Measurements from ENCODE around the gene BCL2. TPM values are rescaled to one million over a fixed set of nuclear protein-coding genes. Genes with fewer than 3 reads are reported as not detected.

BCL2 gene
- total and polyA plus RNA-seq, 7 donors = 2.8 to 25.7 (median 11.3) TPM

- H3K9me3 ChIP-seq = no peaks in the 10 kb centered on the region
- H3K27ac ChIP-seq = peak overlapping the region in 2 of 4 donors; percentile 49 to 70
- intact Hi-C loops (cut with DNase I) = loop anchor here (5.0 kb wide), 2 partner anchors 39 to 51 kb away; no protein-coding TSS in a partner anchor
- DNase-seq = no peak
- no peak overlapping the region for H3K4me3 ChIP-seq
- H3K4me1 ChIP-seq = peaks cover 0 to 65% (median 54%) of the 10 kb centered on the region in 4 donors
- 37 to 73% methylated on average over 2 of the region's 2 CpGs for WGBS, 2 donors
- no peaks in the 10 kb centered on the region for H3K36me3 ChIP-seq
- TF ChIP-seq POLR2AphosphoS5 (IDR thresholded peaks at IDR 0.05) = peak; percentile 61 to 79 (median 70)
- no peak for TF ChIP-seq POLR2A (IDR thresholded peaks at IDR 0.05)
- TF ChIP-seq CTCF (IDR thresholded peaks at IDR 0.05) = no peak
- peak; percentile 9 to 47 (median 24) for TF ChIP-seq EP300 (IDR thresholded peaks at IDR 0.05)
- H3K27me3 ChIP-seq = no peaks in the 10 kb centered on the region
These were observed 133.6 kb downstream of the BCL2 start for GRCh38 chr18:63185984-63186383.

GRCh38 chr18:63183952-63184770, 135.4 kb downstream of the BCL2 start:
- H3K27ac ChIP-seq = peak overlapping the region in 1 of 4 donors; percentile 53
- no peaks in the 10 kb centered on the region for H3K9me3 ChIP-seq
- no peak for DNase-seq
- H3K36me3 ChIP-seq = no peaks in the 10 kb centered on the region
- H3K4me1 ChIP-seq = peaks cover 0 to 71% (median 61%) of the 10 kb centered on the region in 4 donors
- intact Hi-C loops (cut with DNase I) = no loop called here
- H3K27me3 ChIP-seq = no peaks in the 10 kb centered on the region
- WGBS, 2 donors = 81 to 91% methylated on average over 8 of the region's 8 CpGs
- H3K4me3 ChIP-seq = no peak overlapping the region
- TF ChIP-seq POLR2A (IDR thresholded peaks at IDR 0.05) (no peak), POLR2AphosphoS5 (IDR thresholded peaks at IDR 0.05) (no peak), EP300 (IDR thresholded peaks at IDR 0.05) (no peak), CTCF (IDR thresholded peaks at IDR 0.05) (no peak)

- Histone ChIP-seq H3K27me3 (no peaks in the 10 kb centered on the region), H3K4me1 (peaks cover 0 to 79% (median 69%) of the 10 kb centered on the region in 4 donors), H3K36me3 (no peaks in the 10 kb centered on the region), H3K4me3 (no peak overlapping the region), H3K27ac (peak overlapping the region in 2 of 4 donors; percentile 2 to 53), H3K9me3 (no peaks in the 10 kb centered on the region)
- no peak for DNase-seq
- no peak for TF ChIP-seq CTCF (IDR thresholded peaks at IDR 0.05)
- WGBS, 2 donors = 58 to 72% methylated on average over 9 of the region's 9 CpGs
- intact Hi-C loops (cut with DNase I) = no loop called here
These were observed 136.2 kb downstream of the BCL2 start for GRCh38 chr18:63183378-63183777.

GRCh38 chr18:63182861-63183260, 136.7 kb downstream of the BCL2 start:
- no peaks in the 10 kb centered on the region for H3K9me3 ChIP-seq
- peaks cover 0 to 79% (median 71%) of the 10 kb centered on the region in 4 donors for H3K4me1 ChIP-seq
- DNase-seq = no peak
- H3K27ac ChIP-seq = peak overlapping the region in 3 of 4 donors; percentile 2 to 53 (median 30)
- no peaks in the 10 kb centered on the region for H3K27me3 ChIP-seq
- intact Hi-C loops (cut with DNase I) = no loop called here
- H3K36me3 ChIP-seq = no peaks in the 10 kb centered on the region
- no peak overlapping the region for H3K4me3 ChIP-seq
- WGBS, 2 donors = 15 to 40% methylated on average over 5 of the region's 5 CpGs
- TF ChIP-seq POLR2A (IDR thresholded peaks at IDR 0.05) = no peak
- TF ChIP-seq CTCF (IDR thresholded peaks at IDR 0.05) = no peak
- TF ChIP-seq EP300 (IDR thresholded peaks at IDR 0.05) = no peak
- no peak for TF ChIP-seq POLR2AphosphoS5 (IDR thresholded peaks at IDR 0.05)

Measured in sigmoid colon (tissue), 7 donors.